HCT116 (cell line): ENCODE data around the gene C5orf34. TPM values are rescaled to one million over a fixed set of nuclear protein-coding genes. Genes with fewer than 3 reads are reported as not detected.

Source experiments
- ATAC-seq: fragments of 200-7000 bp; cut with Tn5 transposase; 2 replicates; pipeline ENCODE4 v1.9.1; 2020; ENCODE audit warnings: mild to moderate bottlenecking, moderate library complexity
- BruUV-seq: library from RNA; stranded (reverse); fragments of 400-500 nt; replicated peaks from 2 replicates; lab custom pipeline; 2021; lab: Mats Ljungman, UMichigan
- CTCF ChIA-PET: fragments of 300-600 bp; sonication (Branson Sonifier 250); formaldehyde crosslinking; loops from one replicate; lab custom pipeline; 2021; ENCODE audit warnings: antibody characterized with exemption; lab: Charles Lee
- POLR2A ChIA-PET: fragments of 300-600, 350-600 bp; sonication (Branson Sonifier 250); formaldehyde crosslinking; loops from one replicate; lab custom pipeline; 2021; ENCODE audit warnings: antibody characterized with exemption; lab: Charles Lee
- RAD21 ChIA-PET, 2 experiments: fragments of 300-600 bp; sonication (Branson Sonifier 250); formaldehyde crosslinking; loops; one replicate each; lab custom pipeline; 2023; ENCODE audit warnings: low total read pairs in 2 of 2; ENCODE audit not compliant: uncharacterized antibody in 2 of 2, unreplicated experiment in 2 of 2, low non-redundant PET in 1 of 2; lab: Charles Lee
- DNase-seq: peaks from one replicate; pipeline ENCODE4 v3.0.0-alpha.2; 2010; ENCODE audit warnings: low read depth, low spot score
- H2AFZ ChIP-seq: fragments of 200-600 bp; shearing (Covaris generic), sonication (generic); 2 replicates; pipeline ENCODE4 v1.6.1; 2017; ENCODE audit warnings: low read depth, mixed run types, mixed read lengths, antibody characterized with exemption, low read length; ENCODE audit not compliant: poor library complexity, severe bottlenecking
- H3K27ac ChIP-seq: 2 replicates; pipeline ENCODE4 v1.5.1; 2012; ENCODE audit warnings: low read depth, low read length
- H3K27me3 ChIP-seq: fragments of 200-600 bp; sonication (generic); 2 replicates; pipeline ENCODE4 v1.6.1; 2016; ENCODE audit warnings: mixed run types, low read length, mixed read lengths; ENCODE audit not compliant: insufficient read depth
- H3K36me3 ChIP-seq, 2 experiments: fragments of 200-500 bp in 1 of 2; fragments of 200-600 bp in 1 of 2; sonication (Bioruptor generic) in 1 of 2; sonication (generic) in 1 of 2; 2 replicates each; pipeline versions ENCODE4 v1.5.1 to v1.6.1; 2014 to 2016; ENCODE audit warnings: low read length in 2 of 2, inconsistent platforms in 1 of 2, mixed read lengths in 1 of 2, mixed run types in 1 of 2; ENCODE audit not compliant: insufficient read depth in 2 of 2, control insufficient read depth in 1 of 2
- H3K4me1 ChIP-seq, 2 experiments: fragments of 200-600 bp in 1 of 2; sonication (generic) in 1 of 2; 2 replicates each; pipeline versions ENCODE4 v1.5.1 to v1.6.1; 2012 to 2017; ENCODE audit warnings: low read length in 2 of 2, inconsistent platforms in 1 of 2, mild to moderate bottlenecking in 1 of 2, mixed read lengths in 1 of 2, mixed run types in 1 of 2, moderate library complexity in 1 of 2; ENCODE audit not compliant: insufficient read depth in 2 of 2, control insufficient read depth in 1 of 2
- H3K4me2 ChIP-seq: fragments of 200-600 bp; sonication (generic); 2 replicates; pipeline ENCODE4 v1.6.1; 2017; ENCODE audit warnings: mixed run types, low read length, mixed read lengths
- H3K4me3 ChIP-seq, 2 experiments: fragments of 200-600 bp in 1 of 2; sonication (generic) in 1 of 2; replicated peaks in 1 of 2; 2 replicates each; pipeline ENCODE4 v1.5.1; 2011 to 2016; ENCODE audit warnings: low read length in 2 of 2, control low read depth in 1 of 2, low read depth in 1 of 2, mild to moderate bottlenecking in 1 of 2, mixed read lengths in 1 of 2, mixed run types in 1 of 2
- H3K79me2 ChIP-seq: fragments of 200-600 bp; sonication (generic); 2 replicates; pipeline ENCODE4 v1.6.1; 2017; ENCODE audit warnings: mild to moderate bottlenecking, mixed run types, low read length, moderate library complexity, mixed read lengths; ENCODE audit not compliant: insufficient read depth
- H3K9ac ChIP-seq: fragments of 200-600 bp; sonication (generic); 2 replicates; pipeline ENCODE4 v1.6.1; 2016; ENCODE audit warnings: low read length, mixed read lengths
- H3K9me2 ChIP-seq: fragments of 200-600 bp; sonication (generic), shearing (Covaris generic); 2 replicates; pipeline ENCODE4 v1.6.1; 2017; ENCODE audit warnings: mixed run types, mild to moderate bottlenecking, moderate library complexity; ENCODE audit not compliant: insufficient read depth
- H3K9me3 ChIP-seq, 2 experiments: fragments of 200-500 bp in 1 of 2; fragments of 200-600 bp in 1 of 2; sonication (Bioruptor generic) in 1 of 2; sonication (generic) in 1 of 2; 2 replicates each; pipeline ENCODE4 v1.6.1; 2014 to 2017; ENCODE audit warnings: low read length in 2 of 2, mixed read lengths in 2 of 2, inconsistent platforms in 1 of 2, low read depth in 1 of 2, mild to moderate bottlenecking in 1 of 2, mixed run types in 1 of 2, moderate library complexity in 1 of 2; ENCODE audit not compliant: control insufficient read depth in 1 of 2, insufficient read depth in 1 of 2
- H4K20me1 ChIP-seq: fragments of 200-600 bp; sonication (generic), shearing (Covaris generic); 2 replicates; pipeline ENCODE4 v1.6.1; 2017; ENCODE audit warnings: mixed run types, mild to moderate bottlenecking, moderate library complexity; ENCODE audit not compliant: insufficient read depth
- CBX3 ChIP-seq: IDR thresholded peaks from 2 replicates; pipeline ENCODE4 v1.6.1; 2012; ENCODE audit warnings: low read depth
- CEBPB ChIP-seq: IDR thresholded peaks from 2 replicates; pipeline ENCODE4 v1.6.1; 2012; ENCODE audit warnings: low read depth
- EGR1 ChIP-seq: IDR thresholded peaks from 2 replicates; pipeline ENCODE4 v1.6.1; 2012; ENCODE audit warnings: low read depth
- ELF1 ChIP-seq: IDR thresholded peaks from 2 replicates; pipeline ENCODE4 v1.6.1; 2012; ENCODE audit warnings: low read depth, borderline replicate concordance
- EZH2 ChIP-seq: fragments of 200-600 bp; sonication (generic); IDR thresholded peaks from 2 replicates; pipeline ENCODE4 v1.6.1; 2017; ENCODE audit warnings: antibody characterized with exemption, mixed run types
- EZH2phosphoT487 ChIP-seq: fragments of 200-600 bp; IDR thresholded peaks from 2 replicates; pipeline ENCODE4 v1.6.1; 2018; ENCODE audit warnings: antibody characterized with exemption, borderline replicate concordance
- FOSL1 ChIP-seq: IDR thresholded peaks from 2 replicates; pipeline ENCODE4 v1.6.1; 2012; ENCODE audit warnings: low read depth
- JUND ChIP-seq: IDR thresholded peaks from 2 replicates; pipeline ENCODE4 v1.6.1; 2012
- POLR2A ChIP-seq: IDR thresholded peaks from 2 replicates; pipeline ENCODE4 v1.7.0; 2011; ENCODE audit warnings: borderline replicate concordance; ENCODE audit not compliant: insufficient read depth, insufficient read length; ENCODE audit errors: extremely low read depth
- RAD21 ChIP-seq: IDR thresholded peaks from 2 replicates; pipeline ENCODE4 v1.6.1; 2012; ENCODE audit warnings: low read depth, mild to moderate bottlenecking
- SP1 ChIP-seq: IDR thresholded peaks from 2 replicates; pipeline ENCODE4 v1.6.1; 2012; ENCODE audit warnings: low read depth
- SRF ChIP-seq: IDR thresholded peaks from 2 replicates; pipeline ENCODE4 v1.6.1; 2012; ENCODE audit warnings: low read depth
- TCF7L2 ChIP-seq: IDR thresholded peaks from 2 replicates; pipeline ENCODE4 v1.7.0; 2011; ENCODE audit warnings: borderline replicate concordance, inconsistent platforms; ENCODE audit not compliant: insufficient read depth, insufficient read length; ENCODE audit errors: extremely low read depth
- YY1 ChIP-seq: IDR thresholded peaks from 2 replicates; pipeline ENCODE4 v1.6.1; 2011; ENCODE audit warnings: low read length, low read depth, moderate library complexity, mild to moderate bottlenecking; ENCODE audit not compliant: insufficient replicate concordance; ENCODE audit errors: extremely low read depth
- ZFX ChIP-seq: fragments of 450-650 bp; IDR thresholded peaks from 2 replicates; pipeline ENCODE4 v1.6.1; 2017
- ZNF274 ChIP-seq: fragments of 200-500 bp; sonication (Bioruptor generic); IDR thresholded peaks from 2 replicates; pipeline ENCODE4 v1.6.1; 2014; ENCODE audit warnings: mild to moderate bottlenecking, low read depth, low read length, inconsistent platforms
- intact Hi-C: fragments of 100-400 bp; cut with micrococcal nuclease; formaldehyde crosslinking; loops from 2 replicates; pipeline ENCODE4 v1.10.0; 2022
- total RNA-seq: library from RNA; stranded (reverse); gene quantifications from one replicate; pipeline ENCODE4 v1.2.1, GENCODE V29; 2021; ENCODE audit not compliant: unreplicated experiment
- TF ChIP-seq, protein P1 (sequence below), 3 experiments: fragments of 200-600 bp in 1 of 3; sonication (generic) in 1 of 3; IDR thresholded peaks in 2 of 3; conservative IDR thresholded peaks in 1 of 3; 2 replicates each; pipeline ENCODE4 v1.5.1; 2012 to 2017; ENCODE audit warnings: low read depth in 2 of 3, low read length in 2 of 3, antibody characterized with exemption in 1 of 3, borderline replicate concordance in 1 of 3, control low read depth in 1 of 3, mild to moderate bottlenecking in 1 of 3, mixed read lengths in 1 of 3, mixed run types in 1 of 3, moderate library complexity in 1 of 3; ENCODE audit not compliant: insufficient read depth in 1 of 3
- TF ChIP-seq, protein P2 (sequence below): IDR thresholded peaks from 2 replicates; pipeline ENCODE4 v1.6.1; 2012
- TF ChIP-seq, protein P3 (sequence below): IDR thresholded peaks from 2 replicates; pipeline ENCODE4 v1.6.1; 2012; ENCODE audit warnings: low read depth
- TF ChIP-seq, protein P4 (sequence below): IDR thresholded peaks from 2 replicates; pipeline ENCODE4 v1.6.1; 2012

C5orf34 gene
- total RNA-seq, 1 experiment from 2014 or later = 4.8 TPM

DNA sequence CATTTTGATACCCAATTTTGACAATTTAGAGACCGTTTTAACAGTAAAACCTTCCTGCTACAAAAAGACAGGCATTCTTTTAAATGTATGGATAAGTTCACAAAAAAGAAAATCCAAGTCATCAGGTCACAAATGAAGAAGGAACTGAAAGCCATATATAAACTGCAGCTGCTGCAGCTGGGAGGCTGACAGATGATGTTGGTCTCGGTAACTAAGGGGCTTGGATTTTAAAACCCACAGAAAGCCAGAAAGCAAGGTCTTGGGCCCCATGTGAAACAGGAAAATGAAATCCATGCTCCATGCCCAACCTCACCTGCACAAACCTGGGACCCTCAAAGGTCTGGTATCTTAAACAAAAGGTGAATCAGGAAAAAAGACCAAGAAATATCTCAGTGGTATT is 15.7 kb upstream of the C5orf34 start:
- Histone ChIP-seq H3K79me2 (no peaks in the 10 kb centered on the region), H3K27me3 (no peaks in the 10 kb centered on the region), H2AFZ (no peak overlapping the region), H3K36me3 (peaks cover 51 to 63% of the 10 kb centered on the region in 2 experiments), H3K9me2 (no peaks in the 10 kb centered on the region), H4K20me1 (no peaks in the 10 kb centered on the region), H3K27ac (no peak overlapping the region), H3K4me2 (no peak overlapping the region), H3K9me3 (no peaks in the 10 kb centered on the region), H3K4me3 (no peak overlapping the region), H3K4me1 (no peaks in the 10 kb centered on the region), H3K9ac (no peak overlapping the region)
- DNase-seq (no peak), ATAC-seq (no peak)
- ChIA-PET CTCF (no interaction called here), RAD21 (no interaction called here), POLR2A (no interaction called here)
- intact Hi-C loops = no loop called here
- TF ChIP-seq ELF1 = no peak
- TF ChIP-seq ZFX = no peak
- TF ChIP-seq, protein P1, sequence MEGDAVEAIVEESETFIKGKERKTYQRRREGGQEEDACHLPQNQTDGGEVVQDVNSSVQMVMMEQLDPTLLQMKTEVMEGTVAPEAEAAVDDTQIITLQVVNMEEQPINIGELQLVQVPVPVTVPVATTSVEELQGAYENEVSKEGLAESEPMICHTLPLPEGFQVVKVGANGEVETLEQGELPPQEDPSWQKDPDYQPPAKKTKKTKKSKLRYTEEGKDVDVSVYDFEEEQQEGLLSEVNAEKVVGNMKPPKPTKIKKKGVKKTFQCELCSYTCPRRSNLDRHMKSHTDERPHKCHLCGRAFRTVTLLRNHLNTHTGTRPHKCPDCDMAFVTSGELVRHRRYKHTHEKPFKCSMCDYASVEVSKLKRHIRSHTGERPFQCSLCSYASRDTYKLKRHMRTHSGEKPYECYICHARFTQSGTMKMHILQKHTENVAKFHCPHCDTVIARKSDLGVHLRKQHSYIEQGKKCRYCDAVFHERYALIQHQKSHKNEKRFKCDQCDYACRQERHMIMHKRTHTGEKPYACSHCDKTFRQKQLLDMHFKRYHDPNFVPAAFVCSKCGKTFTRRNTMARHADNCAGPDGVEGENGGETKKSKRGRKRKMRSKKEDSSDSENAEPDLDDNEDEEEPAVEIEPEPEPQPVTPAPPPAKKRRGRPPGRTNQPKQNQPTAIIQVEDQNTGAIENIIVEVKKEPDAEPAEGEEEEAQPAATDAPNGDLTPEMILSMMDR (IDR thresholded peaks at IDR 0.05 in 2 of 3, conservative IDR thresholded peaks at IDR 0.05 in 1 of 3; ENCODE audit: borderline replicate concordance in 1 of 3, insufficient read depth in 1 of 3, low read depth in 2 of 3, low read length in 2 of 3) = no peak
- TF ChIP-seq TCF7L2 = no peak
- TF ChIP-seq EZH2 = no peak
- TF ChIP-seq, protein P2, sequence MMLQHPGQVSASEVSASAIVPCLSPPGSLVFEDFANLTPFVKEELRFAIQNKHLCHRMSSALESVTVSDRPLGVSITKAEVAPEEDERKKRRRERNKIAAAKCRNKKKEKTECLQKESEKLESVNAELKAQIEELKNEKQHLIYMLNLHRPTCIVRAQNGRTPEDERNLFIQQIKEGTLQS = no peak
- no peak for TF ChIP-seq FOSL1
- no peak for TF ChIP-seq ZNF274
- TF ChIP-seq CBX3 = no peak
- no peak for TF ChIP-seq EGR1
- TF ChIP-seq, protein P3, sequence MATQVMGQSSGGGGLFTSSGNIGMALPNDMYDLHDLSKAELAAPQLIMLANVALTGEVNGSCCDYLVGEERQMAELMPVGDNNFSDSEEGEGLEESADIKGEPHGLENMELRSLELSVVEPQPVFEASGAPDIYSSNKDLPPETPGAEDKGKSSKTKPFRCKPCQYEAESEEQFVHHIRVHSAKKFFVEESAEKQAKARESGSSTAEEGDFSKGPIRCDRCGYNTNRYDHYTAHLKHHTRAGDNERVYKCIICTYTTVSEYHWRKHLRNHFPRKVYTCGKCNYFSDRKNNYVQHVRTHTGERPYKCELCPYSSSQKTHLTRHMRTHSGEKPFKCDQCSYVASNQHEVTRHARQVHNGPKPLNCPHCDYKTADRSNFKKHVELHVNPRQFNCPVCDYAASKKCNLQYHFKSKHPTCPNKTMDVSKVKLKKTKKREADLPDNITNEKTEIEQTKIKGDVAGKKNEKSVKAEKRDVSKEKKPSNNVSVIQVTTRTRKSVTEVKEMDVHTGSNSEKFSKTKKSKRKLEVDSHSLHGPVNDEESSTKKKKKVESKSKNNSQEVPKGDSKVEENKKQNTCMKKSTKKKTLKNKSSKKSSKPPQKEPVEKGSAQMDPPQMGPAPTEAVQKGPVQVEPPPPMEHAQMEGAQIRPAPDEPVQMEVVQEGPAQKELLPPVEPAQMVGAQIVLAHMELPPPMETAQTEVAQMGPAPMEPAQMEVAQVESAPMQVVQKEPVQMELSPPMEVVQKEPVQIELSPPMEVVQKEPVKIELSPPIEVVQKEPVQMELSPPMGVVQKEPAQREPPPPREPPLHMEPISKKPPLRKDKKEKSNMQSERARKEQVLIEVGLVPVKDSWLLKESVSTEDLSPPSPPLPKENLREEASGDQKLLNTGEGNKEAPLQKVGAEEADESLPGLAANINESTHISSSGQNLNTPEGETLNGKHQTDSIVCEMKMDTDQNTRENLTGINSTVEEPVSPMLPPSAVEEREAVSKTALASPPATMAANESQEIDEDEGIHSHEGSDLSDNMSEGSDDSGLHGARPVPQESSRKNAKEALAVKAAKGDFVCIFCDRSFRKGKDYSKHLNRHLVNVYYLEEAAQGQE = no peak
- no peak for TF ChIP-seq SP1
- no peak for TF ChIP-seq JUND
- no peak for TF ChIP-seq POLR2A
- TF ChIP-seq EZH2phosphoT487 = no peak
- no peak for TF ChIP-seq RAD21
- TF ChIP-seq SRF = no peak
- TF ChIP-seq YY1 = no peak
- TF ChIP-seq, protein P4, sequence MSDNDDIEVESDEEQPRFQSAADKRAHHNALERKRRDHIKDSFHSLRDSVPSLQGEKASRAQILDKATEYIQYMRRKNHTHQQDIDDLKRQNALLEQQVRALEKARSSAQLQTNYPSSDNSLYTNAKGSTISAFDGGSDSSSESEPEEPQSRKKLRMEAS = no peak
- TF ChIP-seq CEBPB = no peak
- no TSS peak for BruUV-seq
